HCT116 (cell line): ENCODE measurements around the gene RPTOR. TPM values are rescaled to one million over a fixed set of nuclear protein-coding genes. Genes with fewer than 3 reads are reported as not detected.
A peak's percentile ranks its signal among the peaks of the same experiment; 100 is the strongest.

Experiments
- ATAC-seq: fragments of 200-7000 bp; cut with Tn5 transposase; 2 replicates; pipeline ENCODE4 v1.9.1; 2020; ENCODE audit warnings: mild to moderate bottlenecking, moderate library complexity
- BruUV-seq: library from RNA; stranded (reverse); fragments of 400-500 nt; replicated peaks from 2 replicates; lab custom pipeline; 2021; lab: Mats Ljungman, UMichigan
- CTCF ChIA-PET: fragments of 300-600 bp; sonication (Branson Sonifier 250); formaldehyde crosslinking; loops from one replicate; lab custom pipeline; 2021; ENCODE audit warnings: antibody characterized with exemption; lab: Charles Lee
- POLR2A ChIA-PET: fragments of 300-600, 350-600 bp; sonication (Branson Sonifier 250); formaldehyde crosslinking; loops from one replicate; lab custom pipeline; 2021; ENCODE audit warnings: antibody characterized with exemption; lab: Charles Lee
- RAD21 ChIA-PET, 2 experiments: fragments of 300-600 bp; sonication (Branson Sonifier 250); formaldehyde crosslinking; loops; one replicate each; lab custom pipeline; 2023; ENCODE audit warnings: low total read pairs in 2 of 2; ENCODE audit not compliant: uncharacterized antibody in 2 of 2, unreplicated experiment in 2 of 2, low non-redundant PET in 1 of 2; lab: Charles Lee
- DNase-seq: peaks from one replicate; pipeline ENCODE4 v3.0.0-alpha.2; 2010; ENCODE audit warnings: low read depth, low spot score
- H2AFZ ChIP-seq: fragments of 200-600 bp; shearing (Covaris generic), sonication (generic); 2 replicates; pipeline ENCODE4 v1.6.1; 2017; ENCODE audit warnings: low read depth, mixed run types, mixed read lengths, antibody characterized with exemption, low read length; ENCODE audit not compliant: poor library complexity, severe bottlenecking
- H3K27ac ChIP-seq: 2 replicates; pipeline ENCODE4 v1.5.1; 2012; ENCODE audit warnings: low read depth, low read length
- H3K27me3 ChIP-seq: fragments of 200-600 bp; sonication (generic); 2 replicates; pipeline ENCODE4 v1.6.1; 2016; ENCODE audit warnings: mixed run types, low read length, mixed read lengths; ENCODE audit not compliant: insufficient read depth
- H3K36me3 ChIP-seq, 2 experiments: fragments of 200-500 bp in 1 of 2; fragments of 200-600 bp in 1 of 2; sonication (Bioruptor generic) in 1 of 2; sonication (generic) in 1 of 2; 2 replicates each; pipeline versions ENCODE4 v1.5.1 to v1.6.1; 2014 to 2016; ENCODE audit warnings: low read length in 2 of 2, inconsistent platforms in 1 of 2, mixed read lengths in 1 of 2, mixed run types in 1 of 2; ENCODE audit not compliant: insufficient read depth in 2 of 2, control insufficient read depth in 1 of 2
- H3K4me1 ChIP-seq, 2 experiments: fragments of 200-600 bp in 1 of 2; sonication (generic) in 1 of 2; 2 replicates each; pipeline versions ENCODE4 v1.5.1 to v1.6.1; 2012 to 2017; ENCODE audit warnings: low read length in 2 of 2, inconsistent platforms in 1 of 2, mild to moderate bottlenecking in 1 of 2, mixed read lengths in 1 of 2, mixed run types in 1 of 2, moderate library complexity in 1 of 2; ENCODE audit not compliant: insufficient read depth in 2 of 2, control insufficient read depth in 1 of 2
- H3K4me2 ChIP-seq: fragments of 200-600 bp; sonication (generic); 2 replicates; pipeline ENCODE4 v1.6.1; 2017; ENCODE audit warnings: mixed run types, low read length, mixed read lengths
- H3K4me3 ChIP-seq, 2 experiments: fragments of 200-600 bp in 1 of 2; sonication (generic) in 1 of 2; replicated peaks in 1 of 2; 2 replicates each; pipeline ENCODE4 v1.5.1; 2011 to 2016; ENCODE audit warnings: low read length in 2 of 2, control low read depth in 1 of 2, low read depth in 1 of 2, mild to moderate bottlenecking in 1 of 2, mixed read lengths in 1 of 2, mixed run types in 1 of 2
- H3K79me2 ChIP-seq: fragments of 200-600 bp; sonication (generic); 2 replicates; pipeline ENCODE4 v1.6.1; 2017; ENCODE audit warnings: mild to moderate bottlenecking, mixed run types, low read length, moderate library complexity, mixed read lengths; ENCODE audit not compliant: insufficient read depth
- H3K9ac ChIP-seq: fragments of 200-600 bp; sonication (generic); 2 replicates; pipeline ENCODE4 v1.6.1; 2016; ENCODE audit warnings: low read length, mixed read lengths
- H3K9me2 ChIP-seq: fragments of 200-600 bp; sonication (generic), shearing (Covaris generic); 2 replicates; pipeline ENCODE4 v1.6.1; 2017; ENCODE audit warnings: mixed run types, mild to moderate bottlenecking, moderate library complexity; ENCODE audit not compliant: insufficient read depth
- H3K9me3 ChIP-seq, 2 experiments: fragments of 200-500 bp in 1 of 2; fragments of 200-600 bp in 1 of 2; sonication (Bioruptor generic) in 1 of 2; sonication (generic) in 1 of 2; 2 replicates each; pipeline ENCODE4 v1.6.1; 2014 to 2017; ENCODE audit warnings: low read length in 2 of 2, mixed read lengths in 2 of 2, inconsistent platforms in 1 of 2, low read depth in 1 of 2, mild to moderate bottlenecking in 1 of 2, mixed run types in 1 of 2, moderate library complexity in 1 of 2; ENCODE audit not compliant: control insufficient read depth in 1 of 2, insufficient read depth in 1 of 2
- H4K20me1 ChIP-seq: fragments of 200-600 bp; sonication (generic), shearing (Covaris generic); 2 replicates; pipeline ENCODE4 v1.6.1; 2017; ENCODE audit warnings: mixed run types, mild to moderate bottlenecking, moderate library complexity; ENCODE audit not compliant: insufficient read depth
- CBX3 ChIP-seq: IDR thresholded peaks from 2 replicates; pipeline ENCODE4 v1.6.1; 2012; ENCODE audit warnings: low read depth
- EZH2 ChIP-seq: fragments of 200-600 bp; sonication (generic); IDR thresholded peaks from 2 replicates; pipeline ENCODE4 v1.6.1; 2017; ENCODE audit warnings: antibody characterized with exemption, mixed run types
- EZH2phosphoT487 ChIP-seq: fragments of 200-600 bp; IDR thresholded peaks from 2 replicates; pipeline ENCODE4 v1.6.1; 2018; ENCODE audit warnings: antibody characterized with exemption, borderline replicate concordance
- JUND ChIP-seq: IDR thresholded peaks from 2 replicates; pipeline ENCODE4 v1.6.1; 2012
- POLR2A ChIP-seq: IDR thresholded peaks from 2 replicates; pipeline ENCODE4 v1.7.0; 2011; ENCODE audit warnings: borderline replicate concordance; ENCODE audit not compliant: insufficient read depth, insufficient read length; ENCODE audit errors: extremely low read depth
- RAD21 ChIP-seq: IDR thresholded peaks from 2 replicates; pipeline ENCODE4 v1.6.1; 2012; ENCODE audit warnings: low read depth, mild to moderate bottlenecking
- YY1 ChIP-seq: IDR thresholded peaks from 2 replicates; pipeline ENCODE4 v1.6.1; 2011; ENCODE audit warnings: low read length, low read depth, moderate library complexity, mild to moderate bottlenecking; ENCODE audit not compliant: insufficient replicate concordance; ENCODE audit errors: extremely low read depth
- ZFX ChIP-seq: fragments of 450-650 bp; IDR thresholded peaks from 2 replicates; pipeline ENCODE4 v1.6.1; 2017
- ZNF274 ChIP-seq: fragments of 200-500 bp; sonication (Bioruptor generic); IDR thresholded peaks from 2 replicates; pipeline ENCODE4 v1.6.1; 2014; ENCODE audit warnings: mild to moderate bottlenecking, low read depth, low read length, inconsistent platforms
- intact Hi-C: fragments of 100-400 bp; cut with micrococcal nuclease; formaldehyde crosslinking; loops from 2 replicates; pipeline ENCODE4 v1.10.0; 2022
- total RNA-seq: library from RNA; stranded (reverse); gene quantifications from one replicate; pipeline ENCODE4 v1.2.1, GENCODE V29; 2021; ENCODE audit not compliant: unreplicated experiment
- TF ChIP-seq, protein P1 (sequence below), 3 experiments: fragments of 200-600 bp in 1 of 3; sonication (generic) in 1 of 3; IDR thresholded peaks in 2 of 3; conservative IDR thresholded peaks in 1 of 3; 2 replicates each; pipeline ENCODE4 v1.5.1; 2012 to 2017; ENCODE audit warnings: low read depth in 2 of 3, low read length in 2 of 3, antibody characterized with exemption in 1 of 3, borderline replicate concordance in 1 of 3, control low read depth in 1 of 3, mild to moderate bottlenecking in 1 of 3, mixed read lengths in 1 of 3, mixed run types in 1 of 3, moderate library complexity in 1 of 3; ENCODE audit not compliant: insufficient read depth in 1 of 3
- TF ChIP-seq, protein P2 (sequence below): IDR thresholded peaks from 2 replicates; pipeline ENCODE4 v1.6.1; 2012
- TF ChIP-seq, protein P3 (sequence below): IDR thresholded peaks from 2 replicates; pipeline ENCODE4 v1.6.1; 2011; ENCODE audit warnings: mild to moderate bottlenecking, low read length, moderate library complexity; ENCODE audit not compliant: insufficient replicate concordance; ENCODE audit errors: extremely low read depth

Gene RPTOR
- total RNA-seq, 1 experiment from 2014 or later: 69.5 TPM

DNA sequence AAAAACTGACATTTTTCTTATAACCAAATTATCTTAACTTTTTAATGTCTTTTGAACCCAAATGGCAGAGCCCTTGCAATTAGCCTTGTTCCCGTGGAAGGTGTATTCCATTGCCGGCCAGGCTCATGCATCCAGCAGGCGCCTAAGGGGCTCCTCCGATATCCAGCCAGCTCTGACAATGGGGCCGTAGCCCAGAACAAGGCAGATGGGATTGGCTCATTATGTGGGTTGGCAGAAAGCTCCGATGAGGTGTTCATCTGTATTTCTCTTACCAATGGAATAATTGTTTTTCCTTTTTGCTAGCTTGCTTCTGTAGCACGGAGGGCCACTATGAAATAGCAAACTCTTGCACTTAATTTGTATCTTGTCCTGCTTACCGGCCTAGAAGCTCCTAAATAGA, 238.8 kb downstream of the RPTOR start:
- BruUV-seq: no TSS peak
- no peak overlapping the region for H3K27ac ChIP-seq
- H3K4me1 ChIP-seq: peaks cover 15 to 41% of the 10 kb centered on the region in 2 experiments
- H3K4me2 ChIP-seq: peak overlapping the region; percentile 63
- no peak overlapping the region for H2AFZ ChIP-seq
- intact Hi-C loops: no loop called here
- no peaks in the 10 kb centered on the region for H3K9me2 ChIP-seq
- H3K9me3 ChIP-seq: peaks cover 0 to 8% of the 10 kb centered on the region in 2 experiments; a peak in 1 of 4 replicates
- DNase-seq (no peak), ATAC-seq (no peak)
- TF ChIP-seq ZNF274 (no peak), CBX3 (no peak), JUND (no peak), RAD21 (no peak), EZH2phosphoT487 (no peak), YY1 (no peak), EZH2 (no peak), POLR2A (no peak), ZFX (no peak)
- TF ChIP-seq, protein P1, sequence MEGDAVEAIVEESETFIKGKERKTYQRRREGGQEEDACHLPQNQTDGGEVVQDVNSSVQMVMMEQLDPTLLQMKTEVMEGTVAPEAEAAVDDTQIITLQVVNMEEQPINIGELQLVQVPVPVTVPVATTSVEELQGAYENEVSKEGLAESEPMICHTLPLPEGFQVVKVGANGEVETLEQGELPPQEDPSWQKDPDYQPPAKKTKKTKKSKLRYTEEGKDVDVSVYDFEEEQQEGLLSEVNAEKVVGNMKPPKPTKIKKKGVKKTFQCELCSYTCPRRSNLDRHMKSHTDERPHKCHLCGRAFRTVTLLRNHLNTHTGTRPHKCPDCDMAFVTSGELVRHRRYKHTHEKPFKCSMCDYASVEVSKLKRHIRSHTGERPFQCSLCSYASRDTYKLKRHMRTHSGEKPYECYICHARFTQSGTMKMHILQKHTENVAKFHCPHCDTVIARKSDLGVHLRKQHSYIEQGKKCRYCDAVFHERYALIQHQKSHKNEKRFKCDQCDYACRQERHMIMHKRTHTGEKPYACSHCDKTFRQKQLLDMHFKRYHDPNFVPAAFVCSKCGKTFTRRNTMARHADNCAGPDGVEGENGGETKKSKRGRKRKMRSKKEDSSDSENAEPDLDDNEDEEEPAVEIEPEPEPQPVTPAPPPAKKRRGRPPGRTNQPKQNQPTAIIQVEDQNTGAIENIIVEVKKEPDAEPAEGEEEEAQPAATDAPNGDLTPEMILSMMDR (IDR thresholded peaks at IDR 0.05 in 2 of 3, conservative IDR thresholded peaks at IDR 0.05 in 1 of 3; ENCODE audit: borderline replicate concordance in 1 of 3, insufficient read depth in 1 of 3, low read depth in 2 of 3, low read length in 2 of 3): no peak
- TF ChIP-seq, protein P2, sequence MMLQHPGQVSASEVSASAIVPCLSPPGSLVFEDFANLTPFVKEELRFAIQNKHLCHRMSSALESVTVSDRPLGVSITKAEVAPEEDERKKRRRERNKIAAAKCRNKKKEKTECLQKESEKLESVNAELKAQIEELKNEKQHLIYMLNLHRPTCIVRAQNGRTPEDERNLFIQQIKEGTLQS: no peak
- TF ChIP-seq, protein P3, sequence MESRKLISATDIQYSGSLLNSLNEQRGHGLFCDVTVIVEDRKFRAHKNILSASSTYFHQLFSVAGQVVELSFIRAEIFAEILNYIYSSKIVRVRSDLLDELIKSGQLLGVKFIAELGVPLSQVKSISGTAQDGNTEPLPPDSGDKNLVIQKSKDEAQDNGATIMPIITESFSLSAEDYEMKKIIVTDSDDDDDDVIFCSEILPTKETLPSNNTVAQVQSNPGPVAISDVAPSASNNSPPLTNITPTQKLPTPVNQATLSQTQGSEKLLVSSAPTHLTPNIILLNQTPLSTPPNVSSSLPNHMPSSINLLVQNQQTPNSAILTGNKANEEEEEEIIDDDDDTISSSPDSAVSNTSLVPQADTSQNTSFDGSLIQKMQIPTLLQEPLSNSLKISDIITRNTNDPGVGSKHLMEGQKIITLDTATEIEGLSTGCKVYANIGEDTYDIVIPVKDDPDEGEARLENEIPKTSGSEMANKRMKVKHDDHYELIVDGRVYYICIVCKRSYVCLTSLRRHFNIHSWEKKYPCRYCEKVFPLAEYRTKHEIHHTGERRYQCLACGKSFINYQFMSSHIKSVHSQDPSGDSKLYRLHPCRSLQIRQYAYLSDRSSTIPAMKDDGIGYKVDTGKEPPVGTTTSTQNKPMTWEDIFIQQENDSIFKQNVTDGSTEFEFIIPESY: no peak
- no peak overlapping the region for H3K9ac ChIP-seq
- no peak overlapping the region for H3K4me3 ChIP-seq
- peaks cover 11% of the 10 kb centered on the region; the same call in 1 of the 2 replicates for H3K79me2 ChIP-seq
- RAD21 ChIA-PET: no interaction called here
- H4K20me1 ChIP-seq: no peaks in the 10 kb centered on the region
- CTCF ChIA-PET: interaction anchor here (0.7 kb wide), 1 partner anchor 356 kb away, joined by 3 read pairs; no protein-coding TSS in a partner anchor
- no peaks in the 10 kb centered on the region for H3K27me3 ChIP-seq
- no peaks in the 10 kb centered on the region; a peak in 1 of 4 replicates for H3K36me3 ChIP-seq
- POLR2A ChIA-PET: no interaction called here
